22Rv1 (cell line): ENCODE results near the gene NAV3.

ENCODE experiments used
- H3K27ac ChIP-seq: fragments of 450-650 bp; 2 replicates; pipeline ENCODE4 v1.5.1; 2017
- ZFX ChIP-seq: fragments of 450-650 bp; IDR thresholded peaks from 2 replicates; pipeline ENCODE4 v1.6.1; 2017; ENCODE audit warnings: antibody characterized with exemption, borderline replicate concordance
- TF ChIP-seq, protein P1 (sequence below): fragments of 450-650 bp; IDR thresholded peaks from 2 replicates; pipeline ENCODE4 v1.5.1; 2017; ENCODE audit warnings: mild to moderate bottlenecking

The NAV3 gene

GRCh38 chr12:77996670-77997069 is 166.0 kb downstream of the NAV3 start:
- TF ChIP-seq, protein P1, sequence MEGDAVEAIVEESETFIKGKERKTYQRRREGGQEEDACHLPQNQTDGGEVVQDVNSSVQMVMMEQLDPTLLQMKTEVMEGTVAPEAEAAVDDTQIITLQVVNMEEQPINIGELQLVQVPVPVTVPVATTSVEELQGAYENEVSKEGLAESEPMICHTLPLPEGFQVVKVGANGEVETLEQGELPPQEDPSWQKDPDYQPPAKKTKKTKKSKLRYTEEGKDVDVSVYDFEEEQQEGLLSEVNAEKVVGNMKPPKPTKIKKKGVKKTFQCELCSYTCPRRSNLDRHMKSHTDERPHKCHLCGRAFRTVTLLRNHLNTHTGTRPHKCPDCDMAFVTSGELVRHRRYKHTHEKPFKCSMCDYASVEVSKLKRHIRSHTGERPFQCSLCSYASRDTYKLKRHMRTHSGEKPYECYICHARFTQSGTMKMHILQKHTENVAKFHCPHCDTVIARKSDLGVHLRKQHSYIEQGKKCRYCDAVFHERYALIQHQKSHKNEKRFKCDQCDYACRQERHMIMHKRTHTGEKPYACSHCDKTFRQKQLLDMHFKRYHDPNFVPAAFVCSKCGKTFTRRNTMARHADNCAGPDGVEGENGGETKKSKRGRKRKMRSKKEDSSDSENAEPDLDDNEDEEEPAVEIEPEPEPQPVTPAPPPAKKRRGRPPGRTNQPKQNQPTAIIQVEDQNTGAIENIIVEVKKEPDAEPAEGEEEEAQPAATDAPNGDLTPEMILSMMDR, result peak; percentile 44
- no peak for TF ChIP-seq ZFX
- no peak overlapping the region for H3K27ac ChIP-seq

DNA sequence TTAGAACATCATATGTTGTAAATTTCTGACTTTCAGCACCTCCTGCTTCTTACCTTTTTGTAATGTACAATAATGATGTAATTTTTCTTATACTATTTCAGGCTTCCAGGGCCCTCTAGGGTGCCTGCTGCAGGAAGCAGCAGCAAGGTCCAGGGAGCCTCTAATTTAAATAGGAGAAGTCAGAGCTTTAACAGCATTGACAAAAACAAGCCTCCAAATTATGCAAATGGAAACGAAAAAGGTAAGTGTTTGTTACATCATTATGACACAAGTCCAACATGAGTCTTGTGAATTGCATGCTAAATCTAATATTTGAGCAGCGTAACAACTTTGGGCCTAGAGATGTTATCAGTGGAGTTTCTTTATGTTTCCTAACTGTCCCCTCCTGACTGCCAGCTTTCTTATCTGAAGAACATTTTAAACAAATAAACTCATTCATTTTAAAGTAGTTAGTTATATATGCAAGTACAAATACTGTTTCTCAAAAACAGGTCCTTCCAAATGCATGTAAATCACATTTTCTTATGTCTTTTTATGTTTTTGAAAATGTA is 167.6 kb downstream of the NAV3 start:
- no peak for TF ChIP-seq ZFX
- TF ChIP-seq, protein P1, result no peak

DNA sequence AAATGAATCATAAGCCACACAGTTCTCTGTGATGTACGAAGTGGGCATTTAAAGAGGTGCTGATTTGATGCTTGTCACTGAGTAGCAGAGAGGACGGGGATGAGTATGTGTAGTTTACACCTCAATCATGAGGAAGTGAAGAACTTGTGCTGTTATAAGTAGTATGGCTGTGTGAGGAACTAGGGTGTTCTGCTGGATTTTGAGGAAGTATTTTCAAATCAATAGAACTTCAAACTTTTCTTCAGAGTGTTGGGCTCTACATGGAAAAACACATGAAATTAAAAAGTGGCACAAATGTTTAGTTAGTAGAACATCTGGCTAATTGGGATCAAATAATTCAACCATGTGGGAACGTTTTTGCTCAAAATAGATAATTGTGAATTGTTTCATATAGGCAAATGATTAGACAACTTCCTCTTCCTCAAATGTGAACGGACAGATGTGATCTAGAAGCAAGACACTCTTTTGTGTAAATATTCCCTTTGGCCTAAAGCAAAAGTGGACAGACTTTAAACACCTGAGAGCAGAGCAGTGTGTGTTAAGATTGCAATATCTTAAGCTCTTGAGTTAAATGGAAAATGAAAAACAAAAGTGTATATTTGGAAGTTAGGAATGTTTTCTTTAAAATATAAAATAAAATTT is 168.5 kb downstream of the NAV3 start:
- peak overlapping the region; percentile 42 for H3K27ac ChIP-seq

More for the DNA sequence above, 167.6 kb downstream of the NAV3 start:
- peak overlapping the region; percentile 42 for H3K27ac ChIP-seq

DNA sequence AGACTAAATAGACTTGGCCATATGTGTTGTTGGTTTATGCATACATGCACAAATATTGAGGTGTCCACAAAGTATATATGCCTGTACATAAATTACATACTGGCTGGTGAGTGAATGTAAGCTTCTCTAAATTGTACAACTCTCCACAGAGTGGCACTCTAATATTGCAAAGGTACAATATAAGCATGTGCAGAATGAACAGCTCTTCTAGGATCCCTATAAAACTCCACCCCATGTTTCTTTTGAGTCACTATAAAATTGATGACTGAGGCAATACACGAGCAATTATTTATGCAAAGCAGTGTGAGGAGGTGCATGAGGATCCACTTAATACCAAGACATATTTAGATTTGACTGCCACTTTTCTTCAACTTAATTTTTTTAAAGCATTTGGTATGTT is 172.2 kb downstream of the NAV3 start:
- TF ChIP-seq ZFX, result no peak
- TF ChIP-seq, protein P1, result no peak

More for the DNA sequence above, 168.5 kb downstream of the NAV3 start:
- TF ChIP-seq, protein P1, result no peak

GRCh38 chr12:78004249-78005093 is 173.8 kb downstream of the NAV3 start:
- no peak overlapping the region for H3K27ac ChIP-seq

More for the DNA sequence above, 172.2 kb downstream of the NAV3 start:
- H3K27ac ChIP-seq, result no peak overlapping the region

DNA sequence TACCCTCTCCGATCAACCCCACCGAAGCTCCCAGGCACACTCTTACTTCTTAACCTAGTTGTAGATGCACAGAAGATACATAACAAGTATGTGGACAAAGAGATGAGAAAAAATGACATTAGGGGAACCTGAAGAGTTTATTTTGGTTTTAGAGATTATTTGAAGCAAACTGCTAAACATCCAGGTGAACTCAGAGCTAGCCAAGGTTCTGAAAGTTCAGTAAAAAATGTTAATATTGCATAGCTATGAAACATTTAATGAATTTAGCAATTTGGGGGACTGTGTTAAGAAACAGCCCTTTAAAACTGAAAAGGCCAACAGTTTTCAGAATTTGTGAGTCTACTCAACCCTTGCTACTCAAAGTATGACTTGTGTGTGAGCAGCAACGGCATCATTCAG is 174.4 kb downstream of the NAV3 start:
- no peak for TF ChIP-seq ZFX
- TF ChIP-seq, protein P1, result no peak
- no peak overlapping the region for H3K27ac ChIP-seq

More at GRCh38 chr12:78004249-78005093, 173.8 kb downstream of the NAV3 start:
- TF ChIP-seq, protein P1, result no peak
- no peak for TF ChIP-seq ZFX
